ENCODE results near the gene ARNT2.

Gene ARNT2

GRCh38 chr15:80404057-80404760 is at the start of gene ARNT2:
ARNT2 (plus strand) TSS chr15:80404382; CDS start chr15:80404516, 134 bp downstream.
- H4K20me1 ChIP-seq, result no peaks in the 10 kb centered on the region
- H3K27ac ChIP-seq, result peak within 1 kb of the TSS; percentile 89
- H3K9ac ChIP-seq, result peak within 1 kb of the TSS; percentile 85
- H3K4me1 ChIP-seq, result peaks cover 24% of the 10 kb centered on the region
- peaks cover 14% of the 10 kb centered on the region for H3K9me3 ChIP-seq
- H3K36me3 ChIP-seq, result no peaks in the 10 kb centered on the region
- peak within 1 kb of the TSS; percentile 77 for H3K4me2 ChIP-seq
- H3K27me3 ChIP-seq, result peaks cover 20% of the 10 kb centered on the region
- H3K4me3 ChIP-seq, result peak within 1 kb of the TSS; percentile 79
- no peak for TF ChIP-seq Cebpa-rat (IDR thresholded peaks at IDR 0.05)

- no peak overlapping the region for H3K9ac ChIP-seq
- no peak overlapping the region for H3K4me2 ChIP-seq
- H3K4me1 ChIP-seq, result no peaks in the 10 kb centered on the region
- H3K4me3 ChIP-seq, result no peak overlapping the region
- H3K27ac ChIP-seq, result no peak overlapping the region
- peaks cover 55% of the 10 kb centered on the region for H3K9me3 ChIP-seq
- no peak for TF ChIP-seq Cebpa-rat (IDR thresholded peaks at IDR 0.05)
- H3K27me3 ChIP-seq, result no peaks in the 10 kb centered on the region
- H3K36me3 ChIP-seq, result no peaks in the 10 kb centered on the region
- H4K20me1 ChIP-seq, result no peaks in the 10 kb centered on the region
These were observed 37.1 kb upstream of the ARNT2 start for GRCh38 chr15:80367094-80367493.

GRCh38 chr15:80367661-80368060 is 36.5 kb upstream of the ARNT2 start:
- H3K36me3 ChIP-seq, result no peaks in the 10 kb centered on the region
- H3K4me1 ChIP-seq, result no peaks in the 10 kb centered on the region
- no peak overlapping the region for H3K4me3 ChIP-seq
- H3K27ac ChIP-seq, result no peak overlapping the region
- no peak for TF ChIP-seq Cebpa-rat (IDR thresholded peaks at IDR 0.05)
- no peaks in the 10 kb centered on the region for H4K20me1 ChIP-seq
- peaks cover 55% of the 10 kb centered on the region for H3K9me3 ChIP-seq
- no peak overlapping the region for H3K9ac ChIP-seq
- no peak overlapping the region for H3K4me2 ChIP-seq
- H3K27me3 ChIP-seq, result no peaks in the 10 kb centered on the region

- Histone ChIP-seq H3K36me3 (no peaks in the 10 kb centered on the region), H3K9me3 (peaks cover 38% of the 10 kb centered on the region), H3K27me3 (no peaks in the 10 kb centered on the region), H3K4me2 (no peak overlapping the region), H3K4me3 (no peak overlapping the region), H3K27ac (no peak overlapping the region), H4K20me1 (no peaks in the 10 kb centered on the region), H3K9ac (no peak overlapping the region), H3K4me1 (no peaks in the 10 kb centered on the region)
- no peak for TF ChIP-seq Cebpa-rat (IDR thresholded peaks at IDR 0.05)
These were observed 32.3 kb upstream of the ARNT2 start for GRCh38 chr15:80371924-80372323.

GRCh38 chr15:80374441-80374840 is 29.7 kb upstream of the ARNT2 start:
- Histone ChIP-seq H3K36me3 (no peaks in the 10 kb centered on the region), H3K4me2 (no peak overlapping the region), H3K27ac (no peak overlapping the region), H3K9me3 (peaks cover 13% of the 10 kb centered on the region), H3K4me1 (no peaks in the 10 kb centered on the region), H4K20me1 (no peaks in the 10 kb centered on the region), H3K4me3 (no peak overlapping the region), H3K27me3 (no peaks in the 10 kb centered on the region), H3K9ac (no peak overlapping the region)
- no peak for TF ChIP-seq Cebpa-rat (IDR thresholded peaks at IDR 0.05)

- H3K4me2 ChIP-seq, result no peak overlapping the region
- H3K36me3 ChIP-seq, result no peaks in the 10 kb centered on the region
- H3K27me3 ChIP-seq, result no peaks in the 10 kb centered on the region
- H3K27ac ChIP-seq, result no peak overlapping the region
- TF ChIP-seq Cebpa-rat (IDR thresholded peaks at IDR 0.05), result no peak
- H3K4me1 ChIP-seq, result no peaks in the 10 kb centered on the region
- no peaks in the 10 kb centered on the region for H4K20me1 ChIP-seq
- H3K4me3 ChIP-seq, result no peak overlapping the region
- H3K9ac ChIP-seq, result no peak overlapping the region
- H3K9me3 ChIP-seq, result no peaks in the 10 kb centered on the region
These were observed 28.0 kb upstream of the ARNT2 start for GRCh38 chr15:80375968-80376891.

GRCh38 chr15:80379693-80380092 is 24.5 kb upstream of the ARNT2 start:
- Histone ChIP-seq H3K27me3 (no peaks in the 10 kb centered on the region), H3K9ac (no peak overlapping the region), H4K20me1 (no peaks in the 10 kb centered on the region), H3K36me3 (no peaks in the 10 kb centered on the region), H3K4me1 (peaks cover 10% of the 10 kb centered on the region), H3K4me3 (no peak overlapping the region), H3K4me2 (no peak overlapping the region), H3K27ac (no peak overlapping the region), H3K9me3 (no peaks in the 10 kb centered on the region)
- TF ChIP-seq Cebpa-rat (IDR thresholded peaks at IDR 0.05), result no peak

- Histone ChIP-seq H4K20me1 (no peaks in the 10 kb centered on the region), H3K4me2 (no peak overlapping the region), H3K9ac (no peak overlapping the region), H3K4me1 (peaks cover 11% of the 10 kb centered on the region), H3K27me3 (no peaks in the 10 kb centered on the region), H3K4me3 (no peak overlapping the region), H3K27ac (no peak overlapping the region), H3K9me3 (no peaks in the 10 kb centered on the region), H3K36me3 (no peaks in the 10 kb centered on the region)
- no peak for TF ChIP-seq Cebpa-rat (IDR thresholded peaks at IDR 0.05)
These were observed 24.0 kb upstream of the ARNT2 start for GRCh38 chr15:80380154-80380553.

GRCh38 chr15:80382285-80382684 is 21.9 kb upstream of the ARNT2 start:
- H3K36me3 ChIP-seq, result no peaks in the 10 kb centered on the region
- no peak overlapping the region for H3K4me2 ChIP-seq
- no peak for TF ChIP-seq Cebpa-rat (IDR thresholded peaks at IDR 0.05)
- no peak overlapping the region for H3K9ac ChIP-seq
- H3K27me3 ChIP-seq, result no peaks in the 10 kb centered on the region
- no peak overlapping the region for H3K27ac ChIP-seq
- no peaks in the 10 kb centered on the region for H3K9me3 ChIP-seq
- no peaks in the 10 kb centered on the region for H4K20me1 ChIP-seq
- H3K4me1 ChIP-seq, result peaks cover 11% of the 10 kb centered on the region
- no peak overlapping the region for H3K4me3 ChIP-seq

GRCh38 chr15:80384432-80384831 is 19.8 kb upstream of the ARNT2 start:
- no peak for TF ChIP-seq Cebpa-rat (IDR thresholded peaks at IDR 0.05)
- Histone ChIP-seq H3K4me1 (peaks cover 11% of the 10 kb centered on the region), H3K36me3 (no peaks in the 10 kb centered on the region), H3K9me3 (no peaks in the 10 kb centered on the region), H3K27me3 (no peaks in the 10 kb centered on the region), H4K20me1 (no peaks in the 10 kb centered on the region), H3K4me3 (no peak overlapping the region), H3K9ac (no peak overlapping the region), H3K4me2 (peak overlapping the region; percentile 28), H3K27ac (no peak overlapping the region)
